Smooth muscle cell of trachea (primary cell): ENCODE measurements around the gene KIAA0930. TPM values are rescaled to one million over a fixed set of nuclear protein-coding genes. Genes with fewer than 3 reads are reported as not detected.

Source experiments
- total RNA-seq: library from RNA; depleted of rRNA; stranded (reverse); fragments of >200 nt; gene quantifications from 2 replicates; pipeline ENCODE4 v1.2.1, GENCODE V29; 2014

KIAA0930 gene
- total RNA-seq, result 25.0 and 67.6 TPM in 2 replicates

GRCh38 chr22:45240810-45241631 is at the start of gene KIAA0930:
TSS of gene KIAA0930 (minus strand) at chr22:45240894. CDS start at chr22:45240703, 191 bp downstream.

GRCh38 chr22:45284705-45285262 is 44.1 kb upstream of the KIAA0930 start, which contains the start of gene UPK3A:
TSS of gene UPK3A (plus strand) at chr22:45284949. CDS start at chr22:45285014, 65 bp downstream.

GRCh38 chr22:45163451-45164269 is 77.0 kb downstream of the KIAA0930 start, which contains the start of gene NUP50:
TSS of gene NUP50 (plus strand) at chr22:45163925. CDS start at chr22:45168178, 4,253 bp downstream.

Other genes starting within 250 kb of the KIAA0930 start
- gene PHF21B, start 230.9 kb downstream of the KIAA0930 start, total RNA-seq, result not detected in 2 replicates
- 38.0 and 41.2 TPM in 2 replicates for gene NUP50, start 77.0 kb downstream of the KIAA0930 start, total RNA-seq
- not detected in 2 replicates for gene UPK3A, start 44.1 kb upstream of the KIAA0930 start, total RNA-seq
- gene FAM118A, start 69.0 kb upstream of the KIAA0930 start, total RNA-seq, result 19.8 and 30.1 TPM in 2 replicates
- gene SMC1B, start 172.7 kb upstream of the KIAA0930 start, total RNA-seq, result not detected in 2 replicates
- under 0.01 and 1.2 TPM in 2 replicates for gene RIBC2, start 172.8 kb upstream of the KIAA0930 start, total RNA-seq